Measurements from ENCODE around the gene BORCS8.
A peak's percentile ranks its signal among the peaks of the same experiment; 100 is the strongest.

Gene BORCS8

DNA sequence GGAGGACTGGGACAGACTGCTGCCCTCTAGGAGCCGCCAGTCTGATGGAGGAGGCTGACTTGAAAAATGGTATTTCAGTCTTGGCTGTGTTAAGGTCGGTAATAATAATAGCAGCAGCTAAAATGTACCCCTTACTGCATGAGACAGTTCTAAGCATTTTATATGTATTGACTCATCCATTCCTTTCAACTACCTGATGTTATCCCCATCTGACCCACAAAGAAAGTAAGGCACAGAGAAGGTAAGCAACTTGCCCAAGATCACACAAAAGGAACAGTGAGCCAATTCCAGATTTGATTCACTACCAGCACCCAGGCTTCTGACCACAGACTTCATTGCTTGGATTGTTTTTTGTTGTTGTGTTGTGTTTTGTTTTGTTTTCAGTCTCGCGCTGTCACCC lies 23.8 kb upstream of the BORCS8 start:
- TF ChIP-seq CTCF (IDR thresholded peaks at IDR 0.05; ENCODE audit: low read depth, low read length, missing control alignments): no peak
- DNase-seq (ENCODE audit: low read depth): no peak
- in situ Hi-C loops (cut with HindIII; ENCODE audit: low sequenced_read_pairs): no loop called here
- H3K4me3 ChIP-seq (ENCODE audit: low read depth, low read length): no peak overlapping the region

DNA sequence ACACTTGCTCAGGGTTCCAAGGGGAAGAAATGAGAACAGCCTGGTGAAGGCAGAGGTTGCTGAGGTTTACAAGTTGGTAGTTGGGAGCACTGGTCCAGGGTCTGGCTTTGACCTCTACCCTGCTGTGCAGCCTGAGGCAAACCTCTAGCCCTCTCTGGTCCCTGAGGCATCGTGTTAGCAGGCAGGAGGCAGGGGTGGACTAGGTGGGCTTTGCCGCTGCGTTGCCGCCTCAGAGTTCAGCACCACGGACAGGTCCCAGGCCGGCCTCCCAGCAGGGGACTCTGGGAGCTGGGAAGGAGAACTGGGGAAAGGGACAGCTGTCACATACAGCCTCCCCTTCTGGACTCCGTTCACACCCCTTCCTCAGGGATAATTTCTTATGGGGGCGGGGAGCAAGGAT lies 22.9 kb upstream of the BORCS8 start:
- TF ChIP-seq CTCF (IDR thresholded peaks at IDR 0.05; ENCODE audit: low read depth, low read length, missing control alignments): no peak
- DNase-seq (ENCODE audit: low read depth): peak; percentile 13
- no peak overlapping the region for H3K4me3 ChIP-seq (ENCODE audit: low read depth, low read length)
- in situ Hi-C loops (cut with HindIII; ENCODE audit: low sequenced_read_pairs): no loop called here

DNA sequence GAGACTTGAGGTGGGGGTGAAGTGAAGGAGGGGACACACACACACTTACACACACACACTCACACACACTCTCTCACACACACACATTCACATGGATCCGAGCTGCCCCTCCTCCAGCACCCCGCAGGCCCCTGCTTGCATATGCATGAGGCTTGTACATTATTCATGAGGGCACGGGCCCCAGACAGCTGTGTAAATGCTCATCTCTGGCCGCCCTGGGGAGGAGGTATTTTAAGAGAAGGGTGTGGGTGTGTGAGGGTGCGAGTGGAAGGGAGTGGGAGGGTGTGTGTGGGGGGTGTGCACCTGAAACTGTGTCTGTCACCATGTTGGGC lies 22.2 kb upstream of the BORCS8 start:
- no peak for TF ChIP-seq CTCF (IDR thresholded peaks at IDR 0.05; ENCODE audit: low read depth, low read length, missing control alignments)
- DNase-seq (ENCODE audit: low read depth): no peak
- in situ Hi-C loops (cut with HindIII; ENCODE audit: low sequenced_read_pairs): no loop called here
- no peak overlapping the region for H3K4me3 ChIP-seq (ENCODE audit: low read depth, low read length)

GRCh38 chr19:19213426-19214158 lies 21.6 kb upstream of the BORCS8 start:
- no peak overlapping the region for H3K4me3 ChIP-seq (ENCODE audit: low read depth, low read length)
- in situ Hi-C loops (cut with HindIII; ENCODE audit: low sequenced_read_pairs): no loop called here
- no peak for TF ChIP-seq CTCF (IDR thresholded peaks at IDR 0.05; ENCODE audit: low read depth, low read length, missing control alignments)
- DNase-seq (ENCODE audit: low read depth): no peak

GRCh38 chr19:19212916-19213315 lies 21.0 kb upstream of the BORCS8 start:
- DNase-seq (ENCODE audit: low read depth): no peak
- in situ Hi-C loops (cut with HindIII; ENCODE audit: low sequenced_read_pairs): no loop called here
- H3K4me3 ChIP-seq (ENCODE audit: low read depth, low read length): no peak overlapping the region
- TF ChIP-seq CTCF (IDR thresholded peaks at IDR 0.05; ENCODE audit: low read depth, low read length, missing control alignments): no peak

DNA sequence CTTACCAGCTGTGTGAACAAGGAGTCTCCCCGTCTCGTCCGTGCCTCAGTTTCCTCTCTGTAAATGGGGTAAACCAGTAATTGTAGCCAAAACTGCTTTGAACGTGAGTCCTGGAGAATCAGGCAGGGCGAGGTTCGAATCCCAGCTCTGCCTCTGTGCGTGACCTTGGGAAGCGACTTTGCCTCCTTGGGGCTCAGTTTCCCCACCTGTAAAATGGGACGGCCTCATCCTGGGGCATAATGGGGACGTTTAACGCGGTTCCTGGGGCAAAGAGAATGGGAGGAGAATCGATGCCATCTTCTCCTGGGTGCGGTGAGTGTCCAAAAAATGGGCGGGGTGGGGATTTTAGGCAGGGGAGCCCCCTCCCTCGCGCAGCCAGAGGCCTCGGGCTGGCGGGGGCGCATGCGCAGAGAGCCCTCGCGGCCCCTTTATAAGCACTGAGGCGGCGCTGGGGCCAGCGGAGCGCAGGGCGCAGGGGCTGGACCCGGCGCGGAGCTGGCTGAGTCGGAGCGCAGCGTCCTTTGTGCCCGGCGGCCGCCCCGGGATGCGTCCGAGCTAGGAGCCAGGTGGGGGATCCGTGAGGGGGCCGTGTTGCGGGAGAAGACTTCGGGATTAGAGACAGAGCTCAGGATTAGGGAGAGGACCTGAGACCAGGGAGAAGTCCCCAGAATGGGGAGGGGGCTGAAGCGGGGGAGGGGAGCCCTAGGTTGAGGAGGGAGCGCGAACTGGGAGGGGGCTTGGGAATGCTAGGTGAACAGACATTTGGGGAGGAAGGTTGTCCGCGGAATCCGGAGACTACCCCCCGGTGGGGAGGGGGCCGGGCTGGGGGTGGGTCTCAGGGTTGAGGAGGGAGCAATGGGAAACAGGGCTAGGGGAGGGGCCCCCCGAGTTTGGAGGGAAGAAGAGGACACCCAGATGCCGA lies 19.8 kb upstream of the BORCS8 start, which contains the start of gene NCAN:
Gene NCAN (plus strand): TSS at position 460 of the 922 bp plus-strand sequence. CDS start 4,996 bp downstream, outside the sequence.
- no peak within 1 kb of the TSS for H3K4me3 ChIP-seq (ENCODE audit: low read depth, low read length)
- in situ Hi-C loops (cut with HindIII; ENCODE audit: low sequenced_read_pairs): no loop called here
- TF ChIP-seq CTCF (IDR thresholded peaks at IDR 0.05; ENCODE audit: low read depth, low read length, missing control alignments): no peak
- DNase-seq (ENCODE audit: low read depth): no peak
